Activated CD4-positive, alpha-beta T cell treated with anti-CD3 and anti-CD28 coated beads, Interleukin-2, amount 10 ng/mL, durations not matched to agents 24 days and 14 days (primary cell): ENCODE results near the gene HERC2. TPM values are rescaled to one million over a fixed set of nuclear protein-coding genes. Genes with fewer than 3 reads are reported as not detected.

Source experiments
- DNase-seq: peaks from one replicate; pipeline ENCODE4 v3.0.0; 2022
- H3K27ac Mint-ChIP-seq: one replicate; pipeline ENCODE4 v1.8.0; 2022; ENCODE audit warnings: mild to moderate bottlenecking, mixed read lengths
- H3K27me3 Mint-ChIP-seq: one replicate; pipeline ENCODE4 v1.8.0; 2022; ENCODE audit warnings: mixed read lengths
- H3K36me3 Mint-ChIP-seq: one replicate; pipeline ENCODE4 v1.8.0; 2022; ENCODE audit warnings: low read depth, mild to moderate bottlenecking, mixed read lengths
- H3K4me1 Mint-ChIP-seq: one replicate; pipeline ENCODE4 v1.8.0; 2021; ENCODE audit warnings: mixed read lengths
- H3K4me3 Mint-ChIP-seq: one replicate; pipeline ENCODE4 v1.8.0; 2022; ENCODE audit warnings: mild to moderate bottlenecking, moderate library complexity, mixed read lengths
- H3K9me3 Mint-ChIP-seq: one replicate; pipeline ENCODE4 v1.8.0; 2021; ENCODE audit warnings: mixed read lengths
- intact Hi-C: fragments of 100-400 bp; cut with micrococcal nuclease; formaldehyde crosslinking; loops from one replicate; pipeline ENCODE4 v1.15.1; 2023
- total RNA-seq: library from RNA; stranded (reverse); gene quantifications from 2 replicates; pipeline ENCODE4 v1.2.3, GENCODE V29; 2022

The HERC2 gene
- total RNA-seq, 1 donor from 2014 or later = 43.8 TPM

GRCh38 chr15:28081594-28081993 lies 240.4 kb downstream of the HERC2 start:
- Mint-ChIP-seq H3K4me3 (no peak overlapping the region), H3K36me3 (no peaks in the 10 kb centered on the region), H3K27ac (no peak overlapping the region), H3K4me1 (peaks cover 4% of the 10 kb centered on the region), H3K27me3 (peaks cover 8% of the 10 kb centered on the region), H3K9me3 (no peaks in the 10 kb centered on the region)
- DNase-seq = no peak
- intact Hi-C loops = no loop called here

DNA sequence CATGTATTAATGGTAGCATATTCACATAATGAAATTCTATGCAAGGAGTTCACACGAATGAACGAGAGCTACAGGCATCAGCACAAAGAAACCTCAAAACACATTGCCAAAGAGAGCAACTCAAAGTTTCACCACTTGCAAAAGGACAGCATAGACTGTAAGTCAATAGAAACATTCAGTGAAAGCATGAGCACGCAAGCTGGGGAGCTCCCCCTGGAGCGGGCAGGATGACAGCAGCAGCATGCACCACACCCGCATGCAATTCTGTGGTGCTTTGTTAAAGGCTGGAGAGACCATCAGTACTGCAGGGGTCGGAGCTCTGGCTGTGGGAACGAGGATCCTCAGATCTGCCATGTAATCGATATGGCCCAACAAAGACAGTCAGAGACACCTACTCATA lies 241.6 kb downstream of the HERC2 start:
- Mint-ChIP-seq H3K4me1 (no peaks in the 10 kb centered on the region), H3K36me3 (no peaks in the 10 kb centered on the region), H3K27me3 (peaks cover 7% of the 10 kb centered on the region), H3K27ac (no peak overlapping the region), H3K4me3 (no peak overlapping the region), H3K9me3 (no peaks in the 10 kb centered on the region)
- DNase-seq = no peak
- intact Hi-C loops = no loop called here

- Mint-ChIP-seq H3K9me3 (no peaks in the 10 kb centered on the region), H3K4me3 (no peak overlapping the region), H3K27me3 (peaks cover 4% of the 10 kb centered on the region), H3K27ac (no peak overlapping the region), H3K4me1 (no peaks in the 10 kb centered on the region), H3K36me3 (no peaks in the 10 kb centered on the region)
- no peak for DNase-seq
- intact Hi-C loops = no loop called here
Observed at GRCh38 chr15:28079313-28079969, 242.5 kb downstream of the HERC2 start.

DNA sequence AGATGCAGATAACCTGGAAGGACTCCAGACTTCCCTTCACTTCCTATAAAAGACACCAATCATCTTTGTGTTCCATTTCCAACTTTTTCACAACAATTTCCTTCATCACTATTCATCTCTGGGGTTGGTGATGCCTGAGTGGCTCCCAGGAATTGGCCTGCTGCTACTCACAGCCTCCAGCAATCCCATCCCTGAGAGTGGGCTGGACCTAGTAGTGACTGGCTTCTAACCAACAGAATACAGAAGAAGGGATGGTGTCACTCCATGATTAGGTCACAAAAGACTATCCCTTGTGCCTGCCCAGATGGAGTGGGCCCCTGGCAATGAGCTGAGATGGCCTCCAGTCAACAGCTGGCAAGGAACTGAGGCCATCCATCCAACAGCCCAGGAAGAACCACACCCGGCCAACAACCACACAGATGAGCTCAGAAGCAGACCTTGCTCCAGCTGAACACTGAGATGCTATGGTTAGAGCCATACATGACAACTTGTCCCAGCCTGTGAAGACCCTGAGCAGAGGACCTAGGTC lies 243.7 kb downstream of the HERC2 start:
- H3K4me3 Mint-ChIP-seq = no peak overlapping the region
- H3K4me1 Mint-ChIP-seq = no peaks in the 10 kb centered on the region
- H3K27me3 Mint-ChIP-seq = peaks cover 4% of the 10 kb centered on the region
- H3K9me3 Mint-ChIP-seq = no peaks in the 10 kb centered on the region
- H3K27ac Mint-ChIP-seq = no peak overlapping the region
- no peak for DNase-seq
- no peaks in the 10 kb centered on the region for H3K36me3 Mint-ChIP-seq
- intact Hi-C loops = no loop called here

DNA sequence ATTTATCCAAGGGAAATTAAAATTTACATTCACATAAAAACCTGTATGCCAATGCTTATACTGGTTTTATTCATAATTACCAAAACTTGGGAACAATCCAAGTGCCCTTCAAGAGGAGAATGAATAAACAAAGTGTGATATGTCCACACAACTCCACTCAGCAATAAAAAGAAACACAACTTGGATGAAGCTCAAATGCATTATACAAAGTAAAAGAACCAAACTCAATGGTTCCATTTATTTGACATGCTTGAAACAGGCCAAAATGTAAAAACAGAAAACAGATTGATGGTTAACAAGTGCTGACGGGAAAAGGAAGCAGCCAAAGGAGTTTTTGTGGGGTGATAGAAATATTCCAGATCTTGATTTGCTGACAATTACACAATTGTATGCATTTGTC lies 246.4 kb downstream of the HERC2 start:
- intact Hi-C loops = no loop called here
- no peaks in the 10 kb centered on the region for H3K4me1 Mint-ChIP-seq
- no peak overlapping the region for H3K27ac Mint-ChIP-seq
- no peaks in the 10 kb centered on the region for H3K36me3 Mint-ChIP-seq
- H3K4me3 Mint-ChIP-seq = no peak overlapping the region
- no peak for DNase-seq
- H3K27me3 Mint-ChIP-seq = peaks cover 4% of the 10 kb centered on the region
- no peaks in the 10 kb centered on the region for H3K9me3 Mint-ChIP-seq

GRCh38 chr15:28068930-28069329 lies 253.0 kb downstream of the HERC2 start:
- no peaks in the 10 kb centered on the region for H3K36me3 Mint-ChIP-seq
- intact Hi-C loops = no loop called here
- no peak for DNase-seq
- H3K4me1 Mint-ChIP-seq = no peaks in the 10 kb centered on the region
- no peak overlapping the region for H3K4me3 Mint-ChIP-seq
- no peaks in the 10 kb centered on the region for H3K9me3 Mint-ChIP-seq
- H3K27me3 Mint-ChIP-seq = peaks cover 10% of the 10 kb centered on the region
- no peak overlapping the region for H3K27ac Mint-ChIP-seq

- intact Hi-C loops = no loop called here
- H3K27me3 Mint-ChIP-seq = peaks cover 10% of the 10 kb centered on the region
- no peak overlapping the region for H3K4me3 Mint-ChIP-seq
- DNase-seq = no peak
- no peaks in the 10 kb centered on the region for H3K36me3 Mint-ChIP-seq
- H3K27ac Mint-ChIP-seq = no peak overlapping the region
- no peaks in the 10 kb centered on the region for H3K9me3 Mint-ChIP-seq
- H3K4me1 Mint-ChIP-seq = no peaks in the 10 kb centered on the region
Observed at GRCh38 chr15:28066231-28066630, 255.7 kb downstream of the HERC2 start.

Other genes with a start within 250 kb of the HERC2 start
- not detected in 2 replicates for gene OCA2, start 222.9 kb downstream of the HERC2 start, total RNA-seq
- not detected in 2 replicates for gene GOLGA6L24, start 35.9 kb upstream of the HERC2 start, total RNA-seq
- gene GOLGA8F, start 56.5 kb upstream of the HERC2 start, total RNA-seq = not detected in 2 replicates
- not detected in 2 replicates for gene GOLGA8G, start 210.8 kb upstream of the HERC2 start, total RNA-seq
- gene GOLGA6L25, start 231.4 kb upstream of the HERC2 start, total RNA-seq = not detected in 2 replicates